Upper lobe of left lung (tissue), 6 donors: ENCODE data around the gene HSPA4. TPM values are rescaled to one million over a fixed set of nuclear protein-coding genes. Genes with fewer than 3 reads are reported as not detected.
A peak's percentile ranks its signal among the peaks of the same experiment; 100 is the strongest.

Experiments
- ATAC-seq, 2 donors: fragments of 200-7000 bp; cut with Tn5 transposase; one replicate each; pipeline ENCODE4 v1.9.1; 2022; ENCODE audit warnings: mild to moderate bottlenecking in 2 of 2, moderate library complexity in 2 of 2; ENCODE audit not compliant: low FRiP score in 2 of 2
- DNase-seq, 2 donors: peaks; one replicate each; pipeline ENCODE4 v3.0.0-alpha.2; 2019 to 2020
- H3K27ac ChIP-seq, 4 donors: fragments of 200-600 bp; sonication (generic); one replicate each; pipeline ENCODE4 v1.5.1; 2016 to 2019
- H3K27me3 ChIP-seq, 4 donors: fragments of 200-600 bp; sonication (generic); one replicate each; pipeline ENCODE4 v1.5.1; 2017 to 2019
- H3K36me3 ChIP-seq, 4 donors: fragments of 200-600 bp; sonication (generic); one replicate each; pipeline ENCODE4 v1.5.1; 2016 to 2019
- H3K4me1 ChIP-seq, 4 donors: fragments of 200-600 bp; sonication (generic); one replicate each; pipeline ENCODE4 v1.5.1; 2018 to 2019
- H3K4me3 ChIP-seq, 4 donors: fragments of 200-600 bp; sonication (generic); one replicate each; pipeline ENCODE4 v1.5.1; 2017 to 2019; ENCODE audit warnings: mild to moderate bottlenecking in 2 of 4, moderate library complexity in 1 of 4
- H3K9me3 ChIP-seq, 4 donors: fragments of 200-600 bp; sonication (generic); one replicate each; pipeline ENCODE4 v1.5.1; 2018 to 2019
- EP300 ChIP-seq, 4 donors: sonication (generic); formaldehyde crosslinking; IDR thresholded peaks; one replicate each; pipeline ENCODE4 v1.5.1; 2017; ENCODE audit warnings: antibody characterized with exemption in 4 of 4, control low read depth in 2 of 4
- POLR2A ChIP-seq, 4 donors: fragments of 450-650 bp; IDR thresholded peaks; one replicate each; pipeline ENCODE4 v1.5.1; 2016 to 2017; ENCODE audit warnings: antibody characterized with exemption in 4 of 4, mild to moderate bottlenecking in 2 of 4
- POLR2AphosphoS5 ChIP-seq, 2 donors: sonication (generic); formaldehyde crosslinking; IDR thresholded peaks; one replicate each; pipeline ENCODE4 v1.5.1; 2017; ENCODE audit warnings: antibody characterized with exemption in 2 of 2
- WGBS, 2 donors: methylation state at CpG; one replicate each; pipeline ENCODE4 v1.1.5; 2017 to 2018; 5-methylcytosine and 5-hydroxymethylcytosine counted together
- total RNA-seq, 6 donors: library from RNA; depleted of rRNA in 4 of 6; stranded (reverse); fragments of >200 nt in 4 of 6; gene quantifications; one replicate each; pipeline versions ENCODE4 v1.1.0 to v1.2.1, GENCODE V29; 2016 to 2021
- TF ChIP-seq, protein P1 (sequence below), 6 experiments: fragments of 450-650 bp in 4 of 6; fragments of 200-600 bp in 2 of 6; sonication (generic) in 2 of 6; IDR thresholded peaks; one replicate each; pipeline ENCODE4 v1.5.1; 2016 to 2019; ENCODE audit warnings: antibody characterized with exemption in 6 of 6
- donor health status: DM: no; HTN: no; CAD: no; lungs with moderate emphysema.
- donor health status: DM: no; HTN: yes; CAD: no; lungs with severe emphysema.

HSPA4 gene
- total RNA-seq, 6 donors from 2014 or later, result 27.2 to 59.1 (median 56.7) TPM

DNA sequence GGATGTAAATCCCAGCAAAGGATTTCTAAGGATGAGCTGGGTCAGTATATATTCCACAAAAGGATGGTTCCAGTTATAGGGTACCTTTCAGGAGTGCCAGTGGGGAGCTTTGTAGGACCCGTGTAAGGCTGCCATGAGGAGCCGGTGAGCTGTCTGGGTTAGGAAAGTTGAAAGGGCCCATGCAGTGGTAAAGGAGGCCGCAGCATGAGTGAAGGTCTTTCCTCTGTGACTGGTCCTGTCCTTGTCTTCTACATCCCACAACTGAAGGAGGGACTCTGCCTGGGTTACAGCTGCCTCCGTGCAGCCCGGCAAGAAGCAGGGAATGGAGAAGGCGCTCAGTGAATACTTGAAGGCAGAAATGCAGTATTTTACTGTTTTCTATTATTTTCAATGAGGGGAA is 58.9 kb downstream of the HSPA4 start:
- Histone ChIP-seq H3K9me3 (no peaks in the 10 kb centered on the region), H3K27me3 (no peaks in the 10 kb centered on the region), H3K36me3 (peaks cover 0 to under 1% (median under 1%) of the 10 kb centered on the region in 4 donors), H3K27ac (no peak overlapping the region), H3K4me3 (no peak overlapping the region), H3K4me1 (peaks cover 0 to 11% (median 3%) of the 10 kb centered on the region in 4 donors)
- DNase-seq (no peak), ATAC-seq (no peak)
- WGBS, 2 donors, result 73 to 88% methylated on average over 6 of the region's 6 CpGs
- TF ChIP-seq, protein P1, sequence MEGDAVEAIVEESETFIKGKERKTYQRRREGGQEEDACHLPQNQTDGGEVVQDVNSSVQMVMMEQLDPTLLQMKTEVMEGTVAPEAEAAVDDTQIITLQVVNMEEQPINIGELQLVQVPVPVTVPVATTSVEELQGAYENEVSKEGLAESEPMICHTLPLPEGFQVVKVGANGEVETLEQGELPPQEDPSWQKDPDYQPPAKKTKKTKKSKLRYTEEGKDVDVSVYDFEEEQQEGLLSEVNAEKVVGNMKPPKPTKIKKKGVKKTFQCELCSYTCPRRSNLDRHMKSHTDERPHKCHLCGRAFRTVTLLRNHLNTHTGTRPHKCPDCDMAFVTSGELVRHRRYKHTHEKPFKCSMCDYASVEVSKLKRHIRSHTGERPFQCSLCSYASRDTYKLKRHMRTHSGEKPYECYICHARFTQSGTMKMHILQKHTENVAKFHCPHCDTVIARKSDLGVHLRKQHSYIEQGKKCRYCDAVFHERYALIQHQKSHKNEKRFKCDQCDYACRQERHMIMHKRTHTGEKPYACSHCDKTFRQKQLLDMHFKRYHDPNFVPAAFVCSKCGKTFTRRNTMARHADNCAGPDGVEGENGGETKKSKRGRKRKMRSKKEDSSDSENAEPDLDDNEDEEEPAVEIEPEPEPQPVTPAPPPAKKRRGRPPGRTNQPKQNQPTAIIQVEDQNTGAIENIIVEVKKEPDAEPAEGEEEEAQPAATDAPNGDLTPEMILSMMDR (IDR thresholded peaks at IDR 0.05), result no peak

DNA sequence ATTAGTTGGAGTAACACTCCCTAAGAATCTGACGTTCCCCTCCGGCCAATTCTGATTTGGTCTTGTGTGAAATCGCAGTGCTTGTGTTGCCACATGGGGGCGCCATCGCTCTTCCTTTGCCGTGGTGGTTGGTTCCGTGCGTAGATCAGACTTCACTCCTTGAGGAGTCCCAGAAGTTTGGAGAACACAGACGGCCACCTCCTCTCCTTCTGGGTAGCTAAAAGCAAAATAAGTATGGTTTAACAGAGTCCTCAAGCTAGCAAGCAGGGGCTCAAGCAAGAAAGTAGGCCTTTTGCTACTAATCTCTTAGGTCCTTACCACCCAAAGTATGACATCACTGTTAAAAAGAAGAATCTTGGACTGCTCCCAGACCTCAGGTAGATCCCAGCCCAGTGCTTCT is 59.5 kb downstream of the HSPA4 start:
- Histone ChIP-seq H3K4me1 (peaks cover 0 to 11% (median 3%) of the 10 kb centered on the region in 4 donors), H3K36me3 (no peaks in the 10 kb centered on the region), H3K27me3 (no peaks in the 10 kb centered on the region), H3K4me3 (no peak overlapping the region), H3K27ac (no peak overlapping the region), H3K9me3 (no peaks in the 10 kb centered on the region)
- ATAC-seq, result peak; percentile 67 to 86
- peak in 1 of 2 donors; percentile 81 for DNase-seq
- no peak for TF ChIP-seq EP300 (IDR thresholded peaks at IDR 0.05)
- TF ChIP-seq, protein P1 (IDR thresholded peaks at IDR 0.05), result peak; percentile 77 to 89 (median 83)
- WGBS, 2 donors, result 0 to 1% methylated on average over 7 to 9 of the region's 9 CpGs

DNA sequence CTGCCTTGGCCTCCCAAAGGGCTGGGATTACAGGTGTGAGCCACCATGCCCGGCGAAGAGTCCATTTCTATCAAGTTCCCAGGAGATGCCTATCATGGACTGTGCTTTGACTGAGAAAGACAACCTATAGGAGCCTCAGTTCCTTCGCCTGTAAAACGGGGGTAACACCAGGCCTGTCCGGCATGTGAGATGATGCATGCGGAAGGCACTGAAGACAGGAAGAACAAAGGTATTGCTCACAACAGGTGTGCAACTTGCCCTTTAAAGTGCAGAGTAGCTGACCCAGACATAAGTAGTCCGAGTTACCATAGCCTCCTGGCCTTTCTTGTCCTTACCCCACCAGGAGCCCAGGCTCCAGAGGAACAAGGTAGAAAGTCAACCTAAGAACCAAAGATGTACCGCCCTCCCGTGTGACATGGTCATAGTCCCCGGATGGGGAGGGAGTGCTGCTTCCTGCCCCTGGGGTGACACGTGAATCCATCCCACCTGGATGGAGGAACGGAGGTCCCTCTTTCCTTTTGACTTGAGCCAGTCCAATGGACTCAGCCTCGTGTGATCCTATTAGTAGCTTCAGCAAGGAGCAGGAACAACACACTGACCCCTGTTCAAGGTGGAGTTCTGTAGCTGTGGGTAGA is 60.3 kb downstream of the HSPA4 start:
- TF ChIP-seq POLR2A (IDR thresholded peaks at IDR 0.05) (no peak), POLR2AphosphoS5 (IDR thresholded peaks at IDR 0.05) (no peak), EP300 (IDR thresholded peaks at IDR 0.05) (no peak)
- TF ChIP-seq, protein P1 (IDR thresholded peaks at IDR 0.05), result no peak
- no peak overlapping the region for H3K4me3 ChIP-seq
- ATAC-seq, result no peak
- no peaks in the 10 kb centered on the region for H3K36me3 ChIP-seq
- WGBS, 2 donors, result 90 to 93% methylated on average over 12 to 13 of the region's 13 CpGs
- H3K27ac ChIP-seq, result no peak overlapping the region
- peaks cover 0 to 7% (median 3%) of the 10 kb centered on the region in 4 donors for H3K4me1 ChIP-seq
- H3K27me3 ChIP-seq, result no peaks in the 10 kb centered on the region
- no peaks in the 10 kb centered on the region for H3K9me3 ChIP-seq
- DNase-seq, result no peak

DNA sequence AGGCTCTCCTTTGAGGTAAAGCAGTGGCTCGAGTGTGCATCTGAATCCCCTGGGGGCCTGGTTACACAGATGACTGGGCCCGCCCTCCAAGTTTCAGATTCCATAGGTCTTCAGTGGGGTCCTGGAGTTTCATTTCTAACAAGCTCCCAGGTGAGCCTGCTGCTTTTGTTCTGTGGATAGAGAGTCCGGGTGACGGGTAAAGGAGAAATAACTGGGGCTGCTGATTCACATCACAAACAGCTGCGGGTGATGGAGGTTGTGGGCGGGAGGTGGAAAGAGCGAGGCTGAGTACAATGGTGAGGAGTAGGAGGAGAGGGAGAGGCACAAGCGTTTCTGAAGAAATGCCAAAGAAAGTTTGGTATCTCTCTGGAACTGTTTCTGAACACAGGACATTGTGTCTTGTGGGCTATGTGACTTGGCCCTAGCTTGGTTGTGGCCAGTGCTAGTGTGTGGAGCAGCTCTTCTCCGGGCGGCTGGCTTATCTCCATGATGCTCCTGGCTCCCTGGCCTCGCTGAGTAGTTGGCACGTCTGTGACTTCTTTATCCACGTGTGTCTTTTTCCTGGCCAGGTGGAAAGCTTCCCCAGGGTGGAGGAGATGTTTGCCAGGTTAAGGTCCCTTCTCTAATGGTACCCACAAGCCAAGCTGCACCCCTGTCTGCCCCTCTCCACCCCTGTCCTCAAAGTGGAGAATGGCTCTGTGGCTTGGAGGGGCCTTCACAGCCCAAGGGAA is 61.7 kb downstream of the HSPA4 start:
- no peaks in the 10 kb centered on the region for H3K27me3 ChIP-seq
- TF ChIP-seq, protein P1 (IDR thresholded peaks at IDR 0.05), result no peak
- TF ChIP-seq EP300 (IDR thresholded peaks at IDR 0.05), result no peak
- no peak for TF ChIP-seq POLR2A (IDR thresholded peaks at IDR 0.05)
- TF ChIP-seq POLR2AphosphoS5 (IDR thresholded peaks at IDR 0.05), result no peak
- 78 to 85% methylated on average over 9 to 13 of the region's 13 CpGs for WGBS, 2 donors
- H3K4me1 ChIP-seq, result peaks cover 0 to 7% (median 3%) of the 10 kb centered on the region in 4 donors
- no peaks in the 10 kb centered on the region for H3K36me3 ChIP-seq
- no peak overlapping the region for H3K27ac ChIP-seq
- H3K9me3 ChIP-seq, result no peaks in the 10 kb centered on the region
- H3K4me3 ChIP-seq, result no peak overlapping the region
- ATAC-seq (no peak), DNase-seq (no peak)
